Measurements from ENCODE around the gene CTU1.

The CTU1 gene

DNA sequence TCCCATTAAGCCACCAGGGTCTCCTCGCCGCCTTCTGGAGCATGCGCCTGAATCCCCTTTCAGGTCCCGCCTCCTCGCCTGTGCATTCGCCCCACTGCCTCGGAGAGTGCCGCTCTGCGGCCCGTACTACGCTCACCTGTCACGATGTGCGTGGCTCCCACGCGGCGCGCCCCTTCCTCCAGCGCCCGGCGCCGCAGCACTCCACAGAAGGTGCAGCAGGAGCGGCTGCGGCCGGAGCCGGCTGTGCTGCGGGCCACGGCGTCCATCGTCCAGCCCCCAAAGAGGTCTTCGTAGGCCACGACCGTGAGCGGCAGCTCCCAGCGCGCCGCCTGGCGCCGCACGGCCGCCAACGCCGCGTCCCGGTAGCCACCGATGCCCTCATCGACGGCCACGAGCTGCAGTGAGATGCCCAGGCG, 4.3 kb downstream of the CTU1 start:
- no peak for DNase-seq
- ATAC-seq = no peak

DNA sequence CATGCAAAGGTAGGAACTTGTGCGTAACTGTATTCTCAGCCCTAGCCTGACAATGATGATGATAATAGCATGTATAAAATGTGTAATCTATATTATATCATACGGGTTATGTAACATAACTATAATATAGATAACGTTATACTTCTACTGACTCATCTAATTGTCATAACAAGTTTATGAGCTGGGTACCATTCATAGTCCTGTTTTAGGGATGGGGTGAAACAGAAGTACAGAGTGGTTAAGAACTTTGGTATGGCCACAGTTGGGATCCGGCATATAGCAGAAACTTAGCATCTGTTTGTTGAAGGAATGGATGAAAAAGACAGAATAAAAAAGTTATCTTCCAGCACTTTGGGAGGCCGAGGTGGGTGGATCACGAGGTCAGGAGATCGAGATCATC, 5.2 kb downstream of the CTU1 start:
- DNase-seq = no peak
- no peak for ATAC-seq

DNA sequence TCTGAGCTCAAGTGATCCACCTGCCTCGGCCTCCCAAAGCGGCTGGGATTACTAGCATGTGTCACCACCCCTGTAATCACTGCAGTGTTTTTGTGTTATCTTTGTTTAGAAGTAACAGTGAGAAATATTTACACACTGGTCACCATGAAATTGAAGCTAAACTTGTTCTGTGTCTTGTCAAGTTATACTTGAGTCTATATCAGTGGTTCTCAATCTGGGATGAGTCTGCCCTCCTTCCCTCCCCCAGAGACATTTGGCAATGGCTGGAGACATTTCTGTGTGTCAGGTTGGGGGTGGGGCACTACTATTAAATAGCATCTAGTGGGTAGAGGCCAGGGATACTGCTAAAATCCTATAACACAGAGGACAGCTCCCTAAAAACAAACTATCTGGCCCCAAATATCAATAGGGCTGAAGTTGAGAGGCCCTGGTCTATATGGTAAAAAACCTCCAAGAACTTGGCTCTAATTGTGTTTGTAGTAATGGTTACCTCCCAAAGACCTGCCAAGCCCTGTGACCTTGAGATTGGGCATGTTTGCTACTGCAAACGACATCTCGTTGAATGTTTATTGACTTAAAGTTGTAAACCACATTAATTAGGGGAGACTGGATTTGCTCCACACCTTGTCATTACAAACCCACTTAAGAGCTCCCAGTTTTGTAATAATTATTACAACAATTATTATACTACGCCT, 6.9 kb downstream of the CTU1 start:
- DNase-seq = no peak

DNA sequence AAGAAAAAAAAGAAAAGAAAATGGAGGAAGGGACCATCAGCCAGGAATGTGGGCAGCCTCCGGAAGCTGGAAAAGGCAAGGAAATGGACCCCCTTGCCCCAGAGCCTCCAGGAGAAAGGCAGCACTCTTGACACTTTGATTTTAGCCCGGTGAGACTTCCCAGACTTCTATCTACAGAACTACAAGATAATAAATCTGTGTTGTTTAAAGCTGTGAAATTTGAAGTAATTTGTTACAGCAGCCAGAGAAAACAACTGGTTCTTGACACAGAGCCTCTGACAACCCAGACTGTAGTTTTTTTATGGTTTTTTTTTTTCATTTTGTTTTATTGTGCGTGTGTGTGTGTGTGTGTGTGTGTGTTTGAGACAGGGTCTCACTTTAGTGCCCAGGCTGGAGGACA, 7.6 kb downstream of the CTU1 start:
- no peak for ATAC-seq
- DNase-seq = no peak

More for the DNA sequence above, 6.9 kb downstream of the CTU1 start:
- ATAC-seq = no peak

DNA sequence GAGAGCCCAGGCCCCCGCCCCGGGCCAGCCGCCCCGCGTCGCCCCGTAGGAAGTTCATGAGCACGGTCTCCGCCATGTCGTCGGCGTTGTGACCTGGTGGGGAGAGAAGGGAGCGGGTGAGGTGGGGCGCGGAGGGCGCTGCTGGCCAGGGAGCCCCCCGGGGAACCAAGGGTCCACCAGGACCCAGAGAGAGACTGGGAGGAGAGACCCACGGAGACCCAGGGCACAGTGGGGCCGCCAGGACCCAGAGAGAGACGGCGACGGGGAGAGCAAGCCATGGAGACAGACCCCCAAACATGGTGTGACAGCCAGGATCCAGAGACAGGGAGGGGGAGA, 9.2 kb downstream of the CTU1 start:
- no peak for ATAC-seq

DNA sequence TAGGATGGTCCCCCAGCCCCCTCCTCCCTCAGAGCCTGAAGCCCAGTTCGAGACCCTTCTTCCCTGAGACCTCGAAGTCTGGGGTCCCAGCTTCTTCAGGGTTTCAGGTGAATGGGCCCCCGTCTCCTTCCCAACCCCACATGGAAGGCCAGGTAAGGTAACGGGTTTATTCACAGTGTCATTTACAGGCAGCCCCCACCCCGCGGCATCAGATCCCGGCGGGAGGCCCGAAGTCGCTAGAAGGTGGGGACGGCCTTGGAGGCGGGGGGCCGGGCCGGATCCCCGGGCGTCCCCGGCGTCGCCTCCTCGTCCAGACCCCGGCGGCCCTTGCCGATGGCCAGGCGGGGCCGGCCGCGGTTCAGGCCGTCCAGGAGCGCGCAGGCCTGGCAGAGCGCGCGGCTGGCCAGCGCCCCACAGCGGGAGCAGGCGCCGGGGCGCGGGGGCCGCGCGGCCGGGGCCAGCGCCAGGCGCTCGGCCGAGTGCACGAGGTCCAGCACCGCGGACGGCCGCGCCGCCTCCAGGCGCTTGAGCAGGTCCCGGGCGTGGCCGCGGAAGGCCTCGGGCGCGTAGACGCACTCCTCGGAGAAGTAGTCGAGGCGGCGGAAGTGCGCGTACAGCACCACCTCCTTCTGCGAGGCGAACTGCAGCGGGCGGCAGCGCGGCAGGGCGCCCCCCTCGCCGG, 9.7 kb downstream of the CTU1 start:
- DNase-seq (peak; percentile 36), ATAC-seq (peak; percentile 60)

More for the DNA sequence above, 9.2 kb downstream of the CTU1 start:
- DNase-seq = no peak

DNA sequence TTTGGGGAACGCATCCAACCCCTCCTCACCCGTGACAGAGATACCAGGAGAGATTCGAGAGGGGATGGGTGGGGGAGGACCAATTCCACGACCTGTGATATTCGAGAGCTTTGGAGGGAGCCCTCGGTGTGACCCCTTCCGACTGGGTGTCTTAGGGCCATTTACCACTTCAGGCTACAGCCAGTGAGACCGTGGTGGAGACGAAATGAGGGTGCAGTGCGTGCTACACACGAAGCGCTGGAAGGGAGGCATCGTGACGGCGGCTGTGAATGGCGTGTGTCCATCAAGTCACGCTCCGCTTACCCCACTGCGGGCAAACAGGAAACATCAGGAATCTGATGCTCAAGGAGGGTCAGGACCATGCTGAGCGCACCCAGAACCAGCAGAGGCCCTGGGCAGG, 10.4 kb downstream of the CTU1 start:
- DNase-seq (no peak), ATAC-seq (no peak)

DNA sequence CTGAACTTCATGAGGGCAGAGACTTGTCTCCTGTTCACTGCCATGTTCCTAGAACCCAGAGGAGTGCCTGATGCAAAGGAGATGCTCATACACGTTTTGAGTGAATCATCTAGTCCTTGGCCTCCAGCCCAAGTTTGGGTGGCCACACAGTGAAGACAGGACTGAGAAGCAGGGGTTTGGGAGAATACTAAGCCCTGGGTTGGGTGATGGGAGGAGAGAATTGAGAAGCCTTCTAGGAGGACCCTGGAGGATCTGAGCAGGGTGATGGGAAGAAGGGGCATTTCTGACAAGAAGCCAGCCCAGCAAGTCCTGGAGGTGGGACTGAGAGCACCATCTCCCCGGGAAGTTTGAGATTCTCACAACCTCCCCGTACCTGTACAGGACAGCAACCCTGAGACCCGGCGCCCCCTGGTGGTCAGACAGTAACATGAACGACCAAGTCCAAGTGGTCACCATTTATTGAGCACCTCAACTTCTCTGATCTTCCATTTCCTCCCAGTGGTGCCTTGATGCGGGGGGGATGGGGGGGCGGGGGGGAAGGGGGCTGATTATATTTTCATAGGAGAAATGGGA, 11.0 kb downstream of the CTU1 start:
- ATAC-seq = no peak

DNA sequence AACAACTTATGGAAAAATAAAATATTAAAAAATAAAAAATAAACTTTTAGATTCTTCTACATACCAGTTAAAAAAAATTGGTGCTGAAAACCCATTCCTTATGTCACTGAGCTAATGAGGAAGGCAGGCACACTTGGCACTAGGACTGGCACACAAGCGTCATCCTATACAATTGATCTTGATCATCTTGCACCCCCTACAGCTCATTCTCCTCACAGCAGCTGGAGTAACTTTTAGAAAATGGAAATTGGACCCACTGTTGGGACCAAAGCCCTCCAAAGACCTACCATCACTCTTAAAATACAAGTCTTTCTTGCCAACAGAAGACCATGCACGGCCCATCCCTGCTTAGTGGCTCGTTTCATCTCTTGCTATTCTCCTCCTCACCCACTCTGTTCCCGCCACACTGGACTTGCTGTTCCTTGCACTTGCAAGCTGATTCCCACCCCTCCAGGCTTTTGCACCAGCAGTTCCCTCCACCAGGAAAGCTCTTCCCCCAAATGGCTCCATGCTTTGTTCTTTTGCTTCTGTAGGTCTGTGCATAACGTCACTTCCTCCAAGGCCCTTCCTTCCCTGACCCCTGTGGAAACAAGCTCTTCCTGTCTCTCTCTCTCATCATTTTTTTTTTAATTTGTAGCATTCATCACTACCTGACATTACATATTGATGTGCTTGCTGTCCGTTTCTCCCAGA, 11.6 kb downstream of the CTU1 start:
- ATAC-seq (no peak), DNase-seq (no peak)

More for the DNA sequence above, 11.0 kb downstream of the CTU1 start:
- DNase-seq = peak; percentile 85

DNA sequence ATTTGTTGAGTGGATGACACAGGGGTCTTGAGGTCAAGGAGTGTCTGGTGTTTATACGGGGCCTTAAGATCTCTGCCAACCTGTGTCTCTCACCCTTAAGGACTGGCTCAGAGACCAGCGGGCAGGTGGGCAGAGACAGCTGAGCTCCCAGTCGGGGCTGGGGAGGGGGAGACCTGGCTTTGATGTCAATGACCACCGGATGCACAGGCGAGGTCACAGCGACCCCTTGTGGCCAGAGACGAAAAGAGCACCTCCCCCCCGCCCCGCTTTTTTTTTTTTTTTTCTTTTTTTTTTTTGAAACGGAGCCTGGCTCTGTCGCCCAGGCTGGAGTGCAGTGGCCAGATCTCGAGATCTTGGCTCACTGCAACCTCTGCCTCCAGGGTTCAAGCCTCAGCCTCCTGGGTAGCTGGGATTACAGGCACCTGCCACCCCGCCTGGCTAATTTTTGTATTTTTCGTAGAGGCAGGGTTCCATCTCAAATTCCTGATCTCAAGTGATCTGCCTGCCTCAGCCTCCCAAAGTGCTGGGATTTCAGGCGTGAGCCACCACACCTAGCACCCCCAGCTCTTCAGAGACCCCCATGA, 13.4 kb downstream of the CTU1 start:
- DNase-seq (peak; percentile 50), ATAC-seq (no peak)

DNA sequence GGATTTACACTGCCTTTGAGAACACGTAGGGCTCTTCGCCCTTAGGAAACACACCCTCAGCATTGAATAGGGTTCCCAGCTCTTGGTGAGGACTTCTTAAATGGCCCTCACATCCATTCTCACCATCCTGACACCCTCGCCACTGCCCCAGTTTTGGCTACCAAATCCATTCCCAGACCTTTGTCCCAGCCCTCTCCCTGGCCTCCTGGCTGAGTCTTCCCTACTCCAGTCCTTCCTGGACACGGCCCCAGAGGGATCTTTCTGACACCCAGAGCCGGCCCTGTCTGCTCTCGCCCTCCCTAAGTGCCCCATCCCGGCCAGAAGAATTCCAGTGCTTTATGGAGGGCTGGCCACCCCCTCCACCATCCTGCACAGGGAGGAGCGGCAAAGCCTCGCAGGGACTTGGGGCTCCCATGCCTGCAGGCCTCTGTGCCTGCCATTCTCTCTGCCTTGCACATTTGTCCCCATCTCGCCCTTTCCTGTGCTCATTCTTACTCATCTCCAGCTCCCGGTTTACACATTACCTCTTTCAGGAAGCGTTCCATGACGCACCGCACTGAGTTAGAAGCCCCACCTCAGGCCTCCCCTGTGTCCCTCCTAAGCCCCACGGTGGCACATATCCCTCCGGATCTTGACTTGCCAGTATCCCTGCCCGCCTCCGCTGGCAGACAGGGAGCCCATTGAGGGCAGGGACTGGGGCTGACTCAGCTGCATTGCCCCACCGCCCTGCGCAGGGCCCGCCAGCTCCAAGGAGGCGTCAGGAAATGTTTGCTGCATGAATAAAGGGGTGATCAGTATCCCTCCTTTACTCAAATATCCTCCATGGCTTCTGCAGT, 14.5 kb downstream of the CTU1 start:
- DNase-seq (no peak), ATAC-seq (no peak)

DNA sequence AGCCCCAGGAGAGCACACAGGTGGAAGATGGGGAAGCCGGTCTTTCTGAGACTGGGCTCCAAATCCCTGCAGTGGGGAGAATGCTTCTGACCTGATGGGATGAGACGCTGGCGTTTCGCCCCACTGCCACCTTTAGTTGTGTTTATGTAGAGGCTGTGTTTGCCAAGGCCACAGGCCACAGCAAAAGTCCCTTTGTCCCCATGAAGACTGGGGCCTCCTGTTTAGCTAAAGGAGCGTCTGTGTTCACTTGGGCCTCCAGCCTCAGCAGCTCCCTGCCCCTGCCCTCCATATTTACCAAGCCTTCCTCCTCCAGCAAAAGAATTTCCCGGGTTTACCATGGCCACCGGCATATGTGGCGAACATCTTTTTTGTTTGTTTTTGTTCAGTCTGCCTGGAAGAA, 15.1 kb downstream of the CTU1 start:
- DNase-seq = no peak
- no peak for ATAC-seq

DNA sequence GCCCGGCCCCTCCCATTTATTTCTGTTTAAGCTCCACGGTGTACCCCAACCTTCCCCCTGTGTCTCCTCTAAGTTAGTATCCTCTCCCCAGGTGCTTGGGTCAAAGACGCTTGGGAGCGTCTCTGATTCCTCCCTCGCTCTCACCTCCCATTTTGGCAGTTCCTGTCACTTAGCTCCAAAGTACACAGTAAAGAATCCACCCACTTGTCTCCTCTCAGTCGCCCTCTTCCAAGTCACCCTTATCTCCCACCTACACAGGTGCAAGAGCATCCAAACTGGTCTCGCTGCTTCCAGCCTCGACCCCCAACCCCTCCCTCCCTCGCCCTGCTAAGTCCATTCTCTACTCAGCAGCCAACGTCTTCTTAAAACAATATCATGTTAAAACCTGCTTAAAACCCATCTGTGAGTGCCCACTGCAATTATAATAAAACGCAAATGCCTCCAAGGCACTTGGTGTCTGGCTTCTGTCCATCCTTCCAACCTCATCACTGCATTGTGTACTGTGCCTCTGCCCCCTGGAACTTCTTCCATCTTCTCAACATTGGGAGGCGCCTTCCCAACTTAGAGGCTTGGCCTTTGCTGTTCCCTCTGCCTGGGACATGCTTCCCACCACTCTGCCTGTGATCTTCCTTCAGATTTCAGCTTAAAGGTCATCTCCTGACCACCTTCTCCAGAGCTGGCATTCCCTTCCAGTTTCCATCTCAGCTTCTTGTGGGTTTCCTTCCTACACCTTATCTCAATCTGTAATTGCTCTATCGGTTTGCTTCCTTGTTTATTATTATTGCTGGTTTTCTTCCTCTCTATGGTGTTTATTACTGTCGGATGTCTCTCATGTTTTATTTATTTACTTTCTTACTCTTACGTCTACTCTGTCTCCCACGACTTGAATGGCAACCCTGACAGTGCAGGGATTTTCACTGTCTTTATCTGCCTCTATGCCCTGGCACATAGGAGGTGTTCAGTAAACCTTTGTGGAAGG, 16.0 kb downstream of the CTU1 start:
- ATAC-seq (no peak), DNase-seq (no peak)

DNA sequence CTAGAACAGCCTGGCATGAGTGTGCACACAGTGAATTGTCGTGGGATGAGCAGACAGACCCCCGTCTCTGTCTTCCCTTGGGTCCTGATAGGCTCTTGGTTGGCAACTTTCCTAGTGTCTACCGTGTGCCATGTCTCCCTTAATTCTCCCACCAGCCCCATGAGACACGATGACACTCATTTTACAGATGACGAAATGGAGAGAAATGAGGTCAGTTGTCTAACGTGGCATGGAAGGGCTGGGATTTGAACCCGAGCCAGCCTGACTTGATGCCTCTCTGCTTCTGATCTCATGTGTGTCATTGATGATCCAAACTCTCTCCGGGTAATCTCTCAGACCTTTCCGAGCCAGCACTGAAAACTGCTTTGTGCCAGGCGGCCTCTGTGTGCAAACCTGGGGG, 17.1 kb downstream of the CTU1 start:
- DNase-seq (no peak), ATAC-seq (no peak)

DNA sequence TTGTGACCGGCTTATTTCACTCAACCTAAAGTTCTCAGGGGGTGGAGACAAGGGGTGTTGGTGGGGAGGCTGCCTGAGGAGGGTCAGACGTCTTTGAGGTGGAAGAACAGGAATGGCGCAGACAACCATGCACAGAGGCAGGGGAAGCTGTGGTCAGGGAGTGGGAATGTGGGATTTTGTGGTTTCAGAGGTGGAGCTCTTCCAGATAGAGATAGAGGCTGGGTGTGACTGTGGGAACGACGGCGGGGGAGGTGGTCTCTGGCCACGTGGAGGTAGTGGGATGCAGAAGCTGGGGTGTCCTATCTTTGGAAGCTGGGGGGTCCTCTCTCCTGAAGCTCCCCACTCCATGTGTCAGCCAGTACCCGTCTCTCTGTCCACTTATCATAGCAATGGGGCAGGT, 17.7 kb downstream of the CTU1 start:
- no peak for ATAC-seq
- DNase-seq = no peak

DNA sequence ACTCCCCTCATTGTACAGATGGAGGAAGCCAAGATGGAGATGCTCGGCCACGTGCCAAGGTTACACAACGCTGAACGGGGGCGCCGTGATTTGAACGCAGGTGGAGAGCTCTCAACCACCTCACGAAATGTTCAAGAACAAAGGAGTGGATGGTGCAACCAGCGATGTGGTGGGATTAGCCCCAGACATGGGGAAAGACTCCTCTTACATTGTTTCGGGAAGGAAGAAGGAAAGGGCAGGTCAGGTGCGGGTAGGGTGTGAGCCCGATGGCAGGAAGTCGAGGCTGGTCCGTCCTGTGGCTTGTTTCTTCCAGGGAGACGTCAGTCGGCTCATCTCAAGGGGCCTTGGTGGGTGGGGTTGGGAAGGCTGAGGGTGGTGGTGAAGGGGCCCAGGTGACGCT, 18.4 kb downstream of the CTU1 start:
- no peak for DNase-seq
- ATAC-seq = no peak

DNA sequence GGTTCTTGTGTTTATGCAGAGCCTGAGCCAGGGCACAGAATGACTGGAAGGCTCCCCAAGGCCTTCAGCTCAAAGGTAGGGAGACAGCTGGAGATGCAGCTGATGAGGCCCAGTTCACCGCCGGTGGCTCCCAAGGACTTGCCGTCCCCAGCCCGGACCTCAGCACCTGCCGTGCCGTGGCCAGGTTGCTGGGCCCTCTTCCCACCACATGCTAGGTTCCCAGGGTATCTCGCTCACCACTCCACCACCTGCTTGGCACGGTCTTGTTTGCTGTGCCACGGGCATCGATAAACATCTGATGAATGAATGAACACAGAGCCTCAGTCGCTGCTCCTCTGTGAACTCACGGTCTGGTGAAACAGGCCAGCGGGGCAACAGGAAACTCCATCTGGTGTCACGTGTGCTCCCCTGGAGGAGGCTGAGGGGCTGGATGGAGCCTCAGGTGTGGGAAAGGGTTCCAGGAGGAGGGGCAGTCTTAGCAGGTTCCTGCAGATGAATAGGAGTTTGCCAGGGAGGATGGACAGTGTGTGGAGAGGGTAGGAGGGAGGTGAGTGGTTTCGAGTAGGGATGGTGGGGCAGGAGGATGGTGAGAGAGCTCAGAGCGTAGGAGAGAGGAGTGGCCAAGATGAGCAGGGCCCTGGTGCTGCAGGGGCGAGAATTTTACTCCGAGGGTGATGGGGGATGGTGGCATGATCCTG, 21.9 kb downstream of the CTU1 start:
- no peak for ATAC-seq
- DNase-seq = no peak

DNA sequence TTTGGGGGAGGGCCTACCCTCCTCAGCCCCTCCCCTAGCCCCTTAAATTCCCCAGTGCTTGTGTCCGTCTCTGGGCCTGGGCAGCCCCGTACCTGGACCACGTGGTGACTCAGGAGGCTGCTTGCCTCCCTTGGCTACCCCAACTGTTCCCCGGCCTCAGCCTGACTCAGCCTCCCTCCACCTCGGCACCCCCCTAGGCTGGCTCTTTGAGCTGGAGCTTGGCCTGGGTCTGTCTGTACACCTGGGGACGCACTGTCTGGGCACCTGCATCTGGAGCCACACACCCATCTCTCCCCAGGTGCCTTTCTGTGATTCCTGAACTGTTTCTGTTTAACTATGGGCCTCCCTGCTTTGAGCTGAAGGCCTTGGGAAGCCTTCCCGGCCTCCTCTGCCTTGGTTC, 23.7 kb downstream of the CTU1 start:
- no peak for ATAC-seq
- DNase-seq = no peak

DNA sequence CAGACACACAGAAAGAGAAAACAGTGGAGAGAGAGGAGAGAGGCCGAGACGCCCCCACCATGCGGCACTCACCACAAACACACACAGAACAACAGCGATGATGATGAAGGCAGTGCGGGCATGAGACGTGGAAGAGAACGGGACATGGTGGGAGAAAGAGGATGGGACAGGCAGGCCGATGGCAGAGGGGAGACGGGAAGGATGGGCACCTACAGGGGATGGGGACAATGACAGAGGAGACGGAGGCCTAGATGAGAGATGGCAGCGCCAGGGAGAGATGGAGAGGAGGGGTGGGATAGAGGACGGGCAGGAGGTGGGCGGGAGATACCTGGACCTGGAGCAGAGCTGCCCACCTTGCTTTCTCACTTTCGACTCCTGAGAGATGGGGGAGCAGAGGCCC, 24.4 kb downstream of the CTU1 start:
- no peak for DNase-seq
- no peak for ATAC-seq

DNA sequence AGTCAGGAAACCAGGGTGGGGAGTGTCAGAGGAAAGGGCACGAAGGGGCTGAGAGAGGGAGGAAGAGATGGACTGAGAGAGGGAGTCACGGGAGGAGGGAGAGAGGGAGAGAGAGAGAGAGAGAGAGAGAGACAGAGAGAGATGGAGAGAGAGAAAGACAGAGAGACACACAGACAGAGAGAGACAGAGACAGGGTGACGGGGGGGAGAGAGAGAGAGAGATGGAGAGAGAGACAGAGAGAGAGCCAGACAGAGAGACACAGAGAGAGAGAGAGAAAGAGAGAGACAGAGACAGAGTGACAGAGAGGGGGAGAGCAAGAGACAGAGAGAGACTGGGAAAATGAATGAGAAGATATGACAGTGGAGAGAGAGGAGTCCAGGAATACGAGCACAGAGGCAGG, 25.0 kb downstream of the CTU1 start:
- no peak for DNase-seq
- no peak for ATAC-seq
